ENCODE results near the gene CYTH4. TPM values are rescaled to one million over a fixed set of nuclear protein-coding genes. Genes with fewer than 3 reads are reported as not detected.
A peak's percentile ranks its signal among the peaks of the same experiment; 100 is the strongest.
"Not testable (repeated sequence)": the region's sequence is repeated elsewhere in the genome, so short reads cannot be mapped to it uniquely, and the experiment has no call there.

Gene CYTH4
- total RNA-seq, 1 experiment from 2014 or later = not detected

GRCh38 chr22:37317698-37318210, 35.4 kb downstream of the CYTH4 start:
- in situ Hi-C loops (cut with HindIII; ENCODE audit: low sequenced_read_pairs) = no loop called here

GRCh38 chr22:37318364-37319109, 36.2 kb downstream of the CYTH4 start:
- in situ Hi-C loops (cut with HindIII; ENCODE audit: low sequenced_read_pairs) = no loop called here
- DNase-seq (ENCODE audit: low spot score) = no peak

More at GRCh38 chr22:37317698-37318210, 35.4 kb downstream of the CYTH4 start:
- DNase-seq (ENCODE audit: low spot score) = no peak

- no peak for DNase-seq (ENCODE audit: low spot score)
- in situ Hi-C loops (cut with HindIII; ENCODE audit: low sequenced_read_pairs) = no loop called here
Measured at GRCh38 chr22:37319469-37319868, 37.2 kb downstream of the CYTH4 start.

- in situ Hi-C loops (cut with HindIII; ENCODE audit: low sequenced_read_pairs) = loop anchor here (5.0 to 10.0 kb wide), 2 partner anchors 74 to 126 kb away; no protein-coding TSS in a partner anchor
Measured at GRCh38 chr22:37320726-37321677, 38.7 kb downstream of the CYTH4 start.

GRCh38 chr22:37324340-37325038, 42.2 kb downstream of the CYTH4 start:
- in situ Hi-C loops (cut with HindIII; ENCODE audit: low sequenced_read_pairs) = loop anchor here (5.0 to 10.0 kb wide), 2 partner anchors 70 to 123 kb away; no protein-coding TSS in a partner anchor
- no peak for DNase-seq (ENCODE audit: low spot score)

More at GRCh38 chr22:37320726-37321677, 38.7 kb downstream of the CYTH4 start:
- DNase-seq (ENCODE audit: low spot score) = no peak

- no peak for DNase-seq (ENCODE audit: low spot score)
- in situ Hi-C loops (cut with HindIII; ENCODE audit: low sequenced_read_pairs) = loop anchor here (10.0 kb wide), 1 partner anchor 70 kb away; no protein-coding TSS in a partner anchor
Measured at GRCh38 chr22:37325039-37325395, 42.7 kb downstream of the CYTH4 start.

GRCh38 chr22:37326726-37327125, 44.4 kb downstream of the CYTH4 start:
- in situ Hi-C loops (cut with HindIII; ENCODE audit: low sequenced_read_pairs) = loop anchor here (10.0 kb wide), 1 partner anchor 68 kb away; no protein-coding TSS in a partner anchor
- DNase-seq (ENCODE audit: low spot score) = no peak

GRCh38 chr22:37328017-37328416, 45.7 kb downstream of the CYTH4 start:
- DNase-seq (ENCODE audit: low spot score) = no peak
- in situ Hi-C loops (cut with HindIII; ENCODE audit: low sequenced_read_pairs) = loop anchor here (10.0 kb wide), 1 partner anchor 67 kb away; no protein-coding TSS in a partner anchor

GRCh38 chr22:37328538-37329237, 46.4 kb downstream of the CYTH4 start:
- in situ Hi-C loops (cut with HindIII; ENCODE audit: low sequenced_read_pairs) = loop anchor here (10.0 kb wide), 1 partner anchor 66 kb away; no protein-coding TSS in a partner anchor
- DNase-seq (ENCODE audit: low spot score) = not testable (repeated sequence)

GRCh38 chr22:37329238-37330140, 47.2 kb downstream of the CYTH4 start:
- in situ Hi-C loops (cut with HindIII; ENCODE audit: low sequenced_read_pairs) = loop anchor here (10.0 kb wide), 1 partner anchor 65 kb away; no protein-coding TSS in a partner anchor

GRCh38 chr22:37330200-37331033, 48.1 kb downstream of the CYTH4 start:
- in situ Hi-C loops (cut with HindIII; ENCODE audit: low sequenced_read_pairs) = no loop called here
- DNase-seq (ENCODE audit: low spot score) = peak; percentile 10

More at GRCh38 chr22:37329238-37330140, 47.2 kb downstream of the CYTH4 start:
- no peak for DNase-seq (ENCODE audit: low spot score)

- in situ Hi-C loops (cut with HindIII; ENCODE audit: low sequenced_read_pairs) = no loop called here
- DNase-seq (ENCODE audit: low spot score) = no peak
Measured at GRCh38 chr22:37331034-37331428, 48.7 kb downstream of the CYTH4 start.

- in situ Hi-C loops (cut with HindIII; ENCODE audit: low sequenced_read_pairs) = no loop called here
- no peak for DNase-seq (ENCODE audit: low spot score)
Measured at GRCh38 chr22:37331856-37332536, 49.7 kb downstream of the CYTH4 start.

GRCh38 chr22:37333724-37334460, 51.6 kb downstream of the CYTH4 start:
- no peak for DNase-seq (ENCODE audit: low spot score)
- in situ Hi-C loops (cut with HindIII; ENCODE audit: low sequenced_read_pairs) = no loop called here

GRCh38 chr22:37334461-37334858, 52.2 kb downstream of the CYTH4 start:
- no peak for DNase-seq (ENCODE audit: low spot score)

More at GRCh38 chr22:37334461-37334858, 52.2 kb downstream of the CYTH4 start:
- in situ Hi-C loops (cut with HindIII; ENCODE audit: low sequenced_read_pairs) = no loop called here
